ENCODE measurements around the gene VPS41.

The VPS41 gene

GRCh38 chr7:38929460-38930171, 20.6 kb upstream of the VPS41 start:
- ChIA-PET CTCF (interaction anchor here (0.6 to 0.7 kb wide), 2 partner anchors 512 to 591 kb away, joined by 3 read pairs; no protein-coding TSS in a partner anchor), POLR2A (no interaction called here)
- Histone ChIP-seq H3K27ac (ENCODE audit: extremely low read depth, low read depth, low read length) (no peak overlapping the region), H3K36me3 (ENCODE audit: control insufficient read depth in 2 of 2, insufficient read depth in 1 of 2, low read length in 2 of 2) (no peaks in the 10 kb centered on the region), H3K4me3 (ENCODE audit: low read depth, low read length) (no peak overlapping the region), H3K9me3 (ENCODE audit: control insufficient read depth, insufficient read depth, low read depth, low read length) (no peaks in the 10 kb centered on the region), H3K4me1 (ENCODE audit: control insufficient read depth, insufficient read depth, low read length) (no peaks in the 10 kb centered on the region)
- TF ChIP-seq ZNF2 (tag by site-specific recombination; IDR thresholded peaks at IDR 0.05) (no peak), ZFP41 (tag by site-specific recombination; IDR thresholded peaks at IDR 0.05; ENCODE audit: borderline replicate concordance) (no peak), ZNF211 (tag by site-specific recombination; IDR thresholded peaks at IDR 0.05; ENCODE audit: low read depth) (no peak), ZNF362 (tag by site-specific recombination; IDR thresholded peaks at IDR 0.05) (no peak), ZNF571 (tag by site-specific recombination; IDR thresholded peaks at IDR 0.05) (no peak), IKZF3 (tag by site-specific recombination; IDR thresholded peaks at IDR 0.05) (no peak), ZNF350 (tag by site-specific recombination; IDR thresholded peaks at IDR 0.05) (no peak), ZNF19 (tag by site-specific recombination; IDR thresholded peaks at IDR 0.05; ENCODE audit: low read depth) (no peak), ZNF155 (tag by site-specific recombination; IDR thresholded peaks at IDR 0.05) (no peak), ZFP37 (tag by site-specific recombination; IDR thresholded peaks at IDR 0.05) (no peak)

GRCh38 chr7:38928506-38928905, 19.5 kb upstream of the VPS41 start:
- Histone ChIP-seq H3K27ac (ENCODE audit: extremely low read depth, low read depth, low read length) (no peak overlapping the region), H3K4me1 (ENCODE audit: control insufficient read depth, insufficient read depth, low read length) (no peaks in the 10 kb centered on the region)

GRCh38 chr7:38927751-38928150, 18.8 kb upstream of the VPS41 start:
- Histone ChIP-seq H3K9me3 (ENCODE audit: control insufficient read depth, insufficient read depth, low read depth, low read length) (no peaks in the 10 kb centered on the region), H3K4me1 (ENCODE audit: control insufficient read depth, insufficient read depth, low read length) (no peaks in the 10 kb centered on the region), H3K27ac (ENCODE audit: extremely low read depth, low read depth, low read length) (no peak overlapping the region), H3K4me3 (ENCODE audit: low read depth, low read length) (no peak overlapping the region), H3K36me3 (ENCODE audit: control insufficient read depth in 2 of 2, insufficient read depth in 1 of 2, low read length in 2 of 2) (no peaks in the 10 kb centered on the region)
- ChIA-PET CTCF (no interaction called here), POLR2A (no interaction called here)
- no peak for TF ChIP-seq ZNF146 (tag by site-specific recombination; IDR thresholded peaks at IDR 0.05)
- no peak for TF ChIP-seq ZBTB21 (tag by site-specific recombination; IDR thresholded peaks at IDR 0.05)

More at GRCh38 chr7:38928506-38928905, 19.5 kb upstream of the VPS41 start:
- CTCF ChIA-PET, result no interaction called here
- H3K4me3 ChIP-seq (ENCODE audit: low read depth, low read length), result no peak overlapping the region
- no peak for TF ChIP-seq ZNF223 (tag by site-specific recombination; IDR thresholded peaks at IDR 0.05)
- no peak for TF ChIP-seq OVOL3 (tag by site-specific recombination; IDR thresholded peaks at IDR 0.05)
- no peaks in the 10 kb centered on the region for H3K36me3 ChIP-seq (ENCODE audit: control insufficient read depth in 2 of 2, insufficient read depth in 1 of 2, low read length in 2 of 2)
- POLR2A ChIA-PET, result no interaction called here
- H3K9me3 ChIP-seq (ENCODE audit: control insufficient read depth, insufficient read depth, low read depth, low read length), result no peaks in the 10 kb centered on the region

GRCh38 chr7:38920731-38921130, 11.7 kb upstream of the VPS41 start:
- Histone ChIP-seq H3K9me3 (ENCODE audit: control insufficient read depth, insufficient read depth, low read depth, low read length) (no peaks in the 10 kb centered on the region), H3K27ac (ENCODE audit: extremely low read depth, low read depth, low read length) (no peak overlapping the region), H3K36me3 (ENCODE audit: control insufficient read depth in 2 of 2, insufficient read depth in 1 of 2, low read length in 2 of 2) (no peaks in the 10 kb centered on the region), H3K4me3 (ENCODE audit: low read depth, low read length) (no peak overlapping the region), H3K4me1 (ENCODE audit: control insufficient read depth, insufficient read depth, low read length) (no peaks in the 10 kb centered on the region)
- POLR2A ChIA-PET, result no interaction called here
- CTCF ChIA-PET, result interaction anchor here (1.1 kb wide), 1 partner anchor 11 kb away, joined by 3 read pairs; no protein-coding TSS in a partner anchor
- TF ChIP-seq ZNF664 (tag by site-specific recombination; IDR thresholded peaks at IDR 0.05) (no peak), EGR2 (tag by site-specific recombination; IDR thresholded peaks at IDR 0.05; ENCODE audit: low read depth) (no peak), ZBTB44 (tag by site-specific recombination; IDR thresholded peaks at IDR 0.05) (no peak), ZNF324 (tag by site-specific recombination; IDR thresholded peaks at IDR 0.05) (no peak), HOXA7 (CRISPR knock-in tag; IDR thresholded peaks at IDR 0.05; ENCODE audit: borderline replicate concordance) (no peak)
- TF ChIP-seq, protein P1, sequence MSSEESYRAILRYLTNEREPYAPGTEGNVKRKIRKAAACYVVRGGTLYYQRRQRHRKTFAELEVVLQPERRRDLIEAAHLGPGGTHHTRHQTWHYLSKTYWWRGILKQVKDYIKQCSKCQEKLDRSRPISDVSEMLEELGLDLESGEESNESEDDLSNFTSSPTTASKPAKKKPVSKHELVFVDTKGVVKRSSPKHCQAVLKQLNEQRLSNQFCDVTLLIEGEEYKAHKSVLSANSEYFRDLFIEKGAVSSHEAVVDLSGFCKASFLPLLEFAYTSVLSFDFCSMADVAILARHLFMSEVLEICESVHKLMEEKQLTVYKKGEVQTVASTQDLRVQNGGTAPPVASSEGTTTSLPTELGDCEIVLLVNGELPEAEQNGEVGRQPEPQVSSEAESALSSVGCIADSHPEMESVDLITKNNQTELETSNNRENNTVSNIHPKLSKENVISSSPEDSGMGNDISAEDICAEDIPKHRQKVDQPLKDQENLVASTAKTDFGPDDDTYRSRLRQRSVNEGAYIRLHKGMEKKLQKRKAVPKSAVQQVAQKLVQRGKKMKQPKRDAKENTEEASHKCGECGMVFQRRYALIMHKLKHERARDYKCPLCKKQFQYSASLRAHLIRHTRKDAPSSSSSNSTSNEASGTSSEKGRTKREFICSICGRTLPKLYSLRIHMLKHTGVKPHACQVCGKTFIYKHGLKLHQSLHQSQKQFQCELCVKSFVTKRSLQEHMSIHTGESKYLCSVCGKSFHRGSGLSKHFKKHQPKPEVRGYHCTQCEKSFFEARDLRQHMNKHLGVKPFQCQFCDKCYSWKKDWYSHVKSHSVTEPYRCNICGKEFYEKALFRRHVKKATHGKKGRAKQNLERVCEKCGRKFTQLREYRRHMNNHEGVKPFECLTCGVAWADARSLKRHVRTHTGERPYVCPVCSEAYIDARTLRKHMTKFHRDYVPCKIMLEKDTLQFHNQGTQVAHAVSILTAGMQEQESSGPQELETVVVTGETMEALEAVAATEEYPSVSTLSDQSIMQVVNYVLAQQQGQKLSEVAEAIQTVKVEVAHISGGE (tag by site-specific recombination; conservative IDR thresholded peaks at IDR 0.05; ENCODE audit: low read depth), result no peak
- TF ChIP-seq, protein P2, sequence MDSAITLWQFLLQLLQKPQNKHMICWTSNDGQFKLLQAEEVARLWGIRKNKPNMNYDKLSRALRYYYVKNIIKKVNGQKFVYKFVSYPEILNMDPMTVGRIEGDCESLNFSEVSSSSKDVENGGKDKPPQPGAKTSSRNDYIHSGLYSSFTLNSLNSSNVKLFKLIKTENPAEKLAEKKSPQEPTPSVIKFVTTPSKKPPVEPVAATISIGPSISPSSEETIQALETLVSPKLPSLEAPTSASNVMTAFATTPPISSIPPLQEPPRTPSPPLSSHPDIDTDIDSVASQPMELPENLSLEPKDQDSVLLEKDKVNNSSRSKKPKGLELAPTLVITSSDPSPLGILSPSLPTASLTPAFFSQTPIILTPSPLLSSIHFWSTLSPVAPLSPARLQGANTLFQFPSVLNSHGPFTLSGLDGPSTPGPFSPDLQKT (IDR thresholded peaks at IDR 0.05; ENCODE audit: borderline replicate concordance, low read depth, low read length), result no peak

Measured in HEK293 (cell line).